ENCODE data around the gene FOXI1. TPM values are rescaled to one million over a fixed set of nuclear protein-coding genes. Genes with fewer than 3 reads are reported as not detected.

The FOXI1 gene
- total RNA-seq, 2 donors from 2014 or later: 0.16 TPM; not detected in 1

- Histone ChIP-seq H3K4me1 (no peaks in the 10 kb centered on the region), H3K9me3 (no peaks in the 10 kb centered on the region), H3K27ac (no peak overlapping the region), H3K27me3 (no peaks in the 10 kb centered on the region), H3K4me3 (no peak overlapping the region), H3K36me3 (no peaks in the 10 kb centered on the region), H3K9ac (ENCODE audit: low read depth in 2 of 2, low read length in 2 of 2) (no peak overlapping the region)
- DNase-seq: peak; percentile 8
- TF ChIP-seq, protein P1, sequence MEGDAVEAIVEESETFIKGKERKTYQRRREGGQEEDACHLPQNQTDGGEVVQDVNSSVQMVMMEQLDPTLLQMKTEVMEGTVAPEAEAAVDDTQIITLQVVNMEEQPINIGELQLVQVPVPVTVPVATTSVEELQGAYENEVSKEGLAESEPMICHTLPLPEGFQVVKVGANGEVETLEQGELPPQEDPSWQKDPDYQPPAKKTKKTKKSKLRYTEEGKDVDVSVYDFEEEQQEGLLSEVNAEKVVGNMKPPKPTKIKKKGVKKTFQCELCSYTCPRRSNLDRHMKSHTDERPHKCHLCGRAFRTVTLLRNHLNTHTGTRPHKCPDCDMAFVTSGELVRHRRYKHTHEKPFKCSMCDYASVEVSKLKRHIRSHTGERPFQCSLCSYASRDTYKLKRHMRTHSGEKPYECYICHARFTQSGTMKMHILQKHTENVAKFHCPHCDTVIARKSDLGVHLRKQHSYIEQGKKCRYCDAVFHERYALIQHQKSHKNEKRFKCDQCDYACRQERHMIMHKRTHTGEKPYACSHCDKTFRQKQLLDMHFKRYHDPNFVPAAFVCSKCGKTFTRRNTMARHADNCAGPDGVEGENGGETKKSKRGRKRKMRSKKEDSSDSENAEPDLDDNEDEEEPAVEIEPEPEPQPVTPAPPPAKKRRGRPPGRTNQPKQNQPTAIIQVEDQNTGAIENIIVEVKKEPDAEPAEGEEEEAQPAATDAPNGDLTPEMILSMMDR (IDR thresholded peaks at IDR 0.05): no peak
- intact Hi-C loops (cut with DNase I): no loop called here
Measured at GRCh38 chr5:170132269-170132975, 26.7 kb downstream of the FOXI1 start.

- H3K9ac ChIP-seq (ENCODE audit: low read depth in 2 of 2, low read length in 2 of 2): no peak overlapping the region
- H3K4me1 ChIP-seq: no peaks in the 10 kb centered on the region
- H3K27me3 ChIP-seq: no peaks in the 10 kb centered on the region
- intact Hi-C loops (cut with DNase I): no loop called here
- H3K9me3 ChIP-seq: no peaks in the 10 kb centered on the region
- H3K36me3 ChIP-seq: no peaks in the 10 kb centered on the region
- no peak overlapping the region for H3K27ac ChIP-seq
- TF ChIP-seq, protein P1 (IDR thresholded peaks at IDR 0.05): no peak
- DNase-seq: no peak
- H3K4me3 ChIP-seq: no peak overlapping the region
Measured at GRCh38 chr5:170132976-170133448, 27.3 kb downstream of the FOXI1 start.

- intact Hi-C loops (cut with DNase I): no loop called here
- no peak overlapping the region for H3K27ac ChIP-seq
- no peak for DNase-seq
- H3K4me3 ChIP-seq: no peak overlapping the region
- TF ChIP-seq, protein P1 (IDR thresholded peaks at IDR 0.05): no peak
- no peaks in the 10 kb centered on the region for H3K36me3 ChIP-seq
- H3K27me3 ChIP-seq: no peaks in the 10 kb centered on the region
- no peaks in the 10 kb centered on the region for H3K4me1 ChIP-seq
- no peaks in the 10 kb centered on the region for H3K9me3 ChIP-seq
- no peak overlapping the region for H3K9ac ChIP-seq (ENCODE audit: low read depth in 2 of 2, low read length in 2 of 2)
Measured at GRCh38 chr5:170135796-170136490, 30.2 kb downstream of the FOXI1 start.

DNA sequence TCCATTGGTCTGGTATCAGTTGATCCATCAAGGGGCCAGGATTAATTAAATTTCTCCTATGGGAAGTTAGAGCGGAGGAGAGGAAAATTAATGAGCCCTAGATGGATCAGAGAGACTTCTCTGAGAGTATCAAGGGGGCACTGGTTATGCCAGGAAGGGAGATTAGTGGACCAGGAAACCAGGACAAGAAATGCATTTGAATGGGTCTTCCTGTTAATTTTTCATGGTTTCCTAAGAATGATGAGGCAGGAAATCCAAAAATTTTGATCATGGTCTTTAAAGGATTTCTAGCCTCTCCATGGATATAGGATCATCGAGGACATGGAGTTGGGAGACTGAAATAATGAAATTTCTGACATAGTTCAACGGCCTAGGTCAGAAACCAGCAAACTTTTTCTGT lies 30.8 kb downstream of the FOXI1 start:
- Histone ChIP-seq H3K4me3 (no peak overlapping the region), H3K9ac (ENCODE audit: low read depth in 2 of 2, low read length in 2 of 2) (no peak overlapping the region), H3K9me3 (no peaks in the 10 kb centered on the region), H3K27ac (no peak overlapping the region), H3K4me1 (no peaks in the 10 kb centered on the region), H3K27me3 (no peaks in the 10 kb centered on the region), H3K36me3 (no peaks in the 10 kb centered on the region)
- TF ChIP-seq, protein P1 (IDR thresholded peaks at IDR 0.05): no peak
- intact Hi-C loops (cut with DNase I): no loop called here
- DNase-seq: no peak

- Histone ChIP-seq H3K9me3 (no peaks in the 10 kb centered on the region), H3K4me1 (no peaks in the 10 kb centered on the region), H3K4me3 (no peak overlapping the region), H3K36me3 (no peaks in the 10 kb centered on the region), H3K27me3 (no peaks in the 10 kb centered on the region), H3K27ac (no peak overlapping the region), H3K9ac (ENCODE audit: low read depth in 2 of 2, low read length in 2 of 2) (no peak overlapping the region)
- TF ChIP-seq, protein P1 (IDR thresholded peaks at IDR 0.05): no peak
- intact Hi-C loops (cut with DNase I): no loop called here
- no peak for DNase-seq
Measured at GRCh38 chr5:170137694-170138214, 32.1 kb downstream of the FOXI1 start.
